NCI-H524 treated with DMSO at 0.1 percent for 48 hours (cell line): ENCODE results near the gene CSE1L.
"Not testable (repeated sequence)": the region's sequence is repeated elsewhere in the genome, so short reads cannot be mapped to it uniquely, and the experiment has no call there.

Experiments
- DNase-seq: peaks from one replicate; lab custom pipeline; 2025; lab: John Stamatoyannopoulos, UW

Gene CSE1L

DNA sequence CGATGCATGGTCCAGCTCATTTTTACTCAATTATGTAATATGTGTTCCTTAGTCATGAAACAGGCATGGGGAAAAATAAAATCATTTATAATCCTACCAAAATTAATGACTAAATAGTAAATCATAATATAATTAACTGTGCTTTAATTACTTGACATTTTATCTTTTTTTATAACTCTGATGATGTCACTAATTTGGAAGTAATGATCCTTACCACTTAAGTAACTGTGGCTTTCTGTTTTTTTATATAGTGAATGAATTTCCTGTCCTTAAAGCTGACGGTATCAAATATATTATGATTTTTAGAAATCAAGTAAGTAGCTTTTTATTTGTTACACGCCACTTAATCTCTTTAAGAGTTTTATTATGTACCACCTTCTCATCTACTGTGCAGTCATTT is 32.2 kb downstream of the CSE1L start:
- DNase-seq = no peak

DNA sequence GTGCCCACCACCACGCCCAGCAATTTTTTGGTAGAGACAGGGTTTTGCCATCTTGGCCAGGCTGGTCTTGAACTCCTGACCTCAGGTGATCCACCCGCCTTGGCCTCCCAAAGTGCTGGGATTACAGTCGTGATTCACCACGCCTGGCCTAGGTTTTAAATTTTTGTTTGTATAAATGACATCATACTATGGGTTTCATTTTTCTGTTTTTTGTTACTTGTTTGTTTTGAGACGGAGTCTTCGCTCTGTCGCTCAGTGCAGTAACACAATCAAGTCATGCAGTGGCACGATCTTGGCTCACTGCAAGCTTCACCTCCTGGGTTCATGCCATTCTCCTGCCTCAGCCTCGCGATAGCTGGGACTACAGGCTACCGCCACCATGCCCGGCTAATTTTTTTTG is 36.2 kb downstream of the CSE1L start:
- not testable (repeated sequence) for DNase-seq

DNA sequence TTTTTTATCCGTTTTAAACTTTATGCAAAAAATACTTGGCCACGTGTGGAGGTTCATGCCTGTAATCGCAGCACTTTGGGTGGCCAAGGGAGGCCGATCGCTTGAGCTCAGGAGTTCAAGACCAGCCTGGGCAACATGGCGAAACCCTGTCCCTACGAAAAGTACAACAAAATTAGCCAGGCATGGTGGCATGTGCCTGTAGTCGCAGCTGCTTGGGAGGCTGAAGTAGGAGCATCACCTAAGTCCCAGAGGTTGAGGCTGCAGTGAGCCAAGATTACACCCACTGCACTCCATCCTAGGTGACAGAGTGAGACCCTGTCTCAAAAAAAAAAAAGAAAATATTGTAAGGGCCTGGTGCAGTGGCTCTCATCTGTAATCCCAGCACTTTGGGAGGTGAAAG is 45.0 kb downstream of the CSE1L start:
- no peak for DNase-seq

DNA sequence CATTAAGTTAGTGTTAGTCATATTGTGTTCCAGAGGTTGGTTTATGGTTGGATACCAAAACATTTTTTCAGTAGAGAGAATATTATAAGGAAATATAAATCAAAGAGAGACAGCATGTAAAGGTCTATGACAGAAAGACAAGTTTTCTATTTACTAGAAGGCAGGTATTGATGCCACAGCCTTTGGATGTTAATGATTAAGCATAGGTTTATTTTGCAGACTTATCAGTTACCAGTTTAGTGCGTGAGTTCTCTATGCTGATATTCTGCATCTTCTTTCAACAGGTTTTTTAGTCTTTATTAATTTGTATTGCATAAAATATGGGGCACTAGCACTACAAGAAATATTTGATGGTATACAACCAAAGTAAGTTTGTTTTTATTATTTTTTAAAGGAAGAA is 45.6 kb downstream of the CSE1L start:
- DNase-seq = no peak

DNA sequence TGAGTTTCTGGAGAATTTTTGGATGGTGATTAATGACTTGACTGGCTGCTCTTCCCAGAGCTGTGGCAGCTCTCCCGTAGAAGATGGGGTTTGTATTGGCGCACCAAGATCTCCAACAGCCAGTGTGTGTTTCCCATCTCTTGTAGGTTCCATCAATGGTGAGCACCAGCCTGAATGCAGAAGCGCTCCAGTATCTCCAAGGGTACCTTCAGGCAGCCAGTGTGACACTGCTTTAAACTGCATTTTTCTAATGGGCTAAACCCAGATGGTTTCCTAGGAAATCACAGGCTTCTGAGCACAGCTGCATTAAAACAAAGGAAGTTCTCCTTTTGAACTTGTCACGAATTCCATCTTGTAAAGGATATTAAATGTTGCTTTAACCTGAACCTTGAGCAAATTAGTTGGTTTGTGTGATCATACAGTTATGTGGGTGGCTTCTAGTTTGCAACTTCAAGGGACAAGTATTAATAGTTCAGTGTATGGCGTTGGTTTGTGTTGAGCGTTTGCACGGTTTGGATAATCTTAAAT is 50.2 kb downstream of the CSE1L start:
- no peak for DNase-seq

DNA sequence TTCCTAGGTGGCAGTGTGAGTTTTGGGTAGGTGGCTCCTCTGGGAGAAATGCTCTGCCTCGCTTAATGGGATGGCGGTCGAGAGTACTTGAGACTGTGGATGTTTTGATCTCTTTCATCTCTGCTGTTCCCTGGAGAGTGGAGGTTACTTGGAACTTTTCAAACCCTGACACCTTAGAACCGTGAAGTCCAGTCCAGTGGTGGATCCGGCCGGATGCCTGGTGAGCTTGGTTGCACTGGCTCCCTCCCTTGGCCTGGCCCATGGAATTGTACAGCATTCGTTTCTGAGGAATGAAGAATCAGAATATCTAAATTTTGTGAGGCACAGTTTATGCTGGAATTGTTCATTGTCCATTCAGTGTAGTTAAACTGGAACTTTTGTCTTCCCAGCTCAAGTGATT is 51.0 kb downstream of the CSE1L start:
- no peak for DNase-seq

DNA sequence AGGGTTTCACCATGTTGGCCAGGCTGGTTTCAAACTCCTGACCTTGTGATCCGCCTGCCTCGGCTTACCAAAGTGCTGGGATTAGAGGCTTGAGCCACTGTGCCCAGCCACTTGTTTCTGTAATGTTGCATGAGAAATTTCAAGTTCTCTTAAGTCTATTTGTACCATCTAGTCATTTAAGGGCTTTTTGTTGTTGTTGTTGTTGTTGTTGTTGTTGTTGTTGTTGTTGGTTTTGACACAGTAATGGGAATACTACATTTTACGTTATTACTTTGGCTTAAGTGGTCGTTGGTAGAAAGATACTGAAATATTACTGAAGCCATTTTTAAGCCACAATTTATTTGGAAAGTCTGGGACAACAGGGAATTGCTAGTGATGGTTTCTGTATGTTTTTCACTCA is 52.0 kb downstream of the CSE1L start:
- DNase-seq = no peak

DNA sequence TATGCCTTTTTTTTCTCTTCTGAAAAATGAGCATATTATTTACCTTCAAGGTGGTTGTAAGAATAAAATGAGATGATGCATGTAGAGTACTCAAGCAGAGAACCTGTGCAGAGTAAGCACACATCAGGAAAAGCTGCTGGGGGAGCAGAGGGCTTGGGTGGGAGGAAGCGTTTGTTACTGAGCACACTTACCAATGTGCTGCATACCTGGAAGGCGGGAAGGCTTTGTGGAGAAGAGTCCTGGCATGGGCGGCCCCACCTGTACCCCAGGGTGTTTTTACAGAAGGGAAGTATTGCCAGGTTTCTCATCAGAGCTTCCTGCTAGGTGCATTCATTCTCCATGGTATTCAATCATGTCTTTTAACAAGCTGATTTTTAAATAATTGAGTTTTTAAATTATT is 52.9 kb downstream of the CSE1L start:
- DNase-seq = no peak

DNA sequence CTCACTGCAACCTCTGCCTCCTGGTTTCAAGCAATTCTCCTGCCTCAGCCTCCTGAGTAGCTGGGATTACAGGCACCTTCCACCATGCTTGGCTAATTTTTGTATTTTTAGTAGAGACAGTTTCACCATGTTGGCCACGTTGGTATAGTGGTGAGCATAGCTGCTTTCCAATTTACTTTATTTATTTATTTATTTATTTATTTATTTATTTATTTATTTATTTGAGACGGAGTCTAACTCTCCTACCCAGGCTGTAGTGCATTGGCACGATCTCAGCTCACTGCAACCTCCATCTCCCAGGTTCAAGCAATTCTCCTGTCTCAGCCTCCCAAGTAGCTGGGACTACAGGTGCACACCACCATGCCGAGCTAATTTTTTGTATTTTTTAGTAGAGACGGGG is 54.2 kb downstream of the CSE1L start:
- DNase-seq = not testable (repeated sequence)

DNA sequence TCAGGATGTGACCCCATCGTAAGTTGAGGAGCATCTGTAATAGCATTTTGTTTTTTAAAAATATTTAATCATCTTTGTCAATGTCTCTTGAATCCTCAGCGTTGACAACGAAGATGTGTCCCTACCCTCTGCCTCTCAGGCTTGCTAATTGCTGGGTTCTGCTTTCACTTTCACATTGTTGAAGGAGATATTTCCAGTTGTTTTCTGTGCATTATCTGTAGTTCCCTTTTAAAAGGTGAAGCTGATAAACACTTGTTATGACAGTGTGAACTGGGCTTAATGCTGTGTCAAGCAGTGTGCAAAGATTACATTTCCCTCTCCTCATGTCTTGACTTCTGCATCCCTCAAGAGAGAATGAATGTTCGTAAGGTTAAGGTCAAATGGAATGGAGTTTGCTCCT is 54.9 kb downstream of the CSE1L start:
- no peak for DNase-seq

DNA sequence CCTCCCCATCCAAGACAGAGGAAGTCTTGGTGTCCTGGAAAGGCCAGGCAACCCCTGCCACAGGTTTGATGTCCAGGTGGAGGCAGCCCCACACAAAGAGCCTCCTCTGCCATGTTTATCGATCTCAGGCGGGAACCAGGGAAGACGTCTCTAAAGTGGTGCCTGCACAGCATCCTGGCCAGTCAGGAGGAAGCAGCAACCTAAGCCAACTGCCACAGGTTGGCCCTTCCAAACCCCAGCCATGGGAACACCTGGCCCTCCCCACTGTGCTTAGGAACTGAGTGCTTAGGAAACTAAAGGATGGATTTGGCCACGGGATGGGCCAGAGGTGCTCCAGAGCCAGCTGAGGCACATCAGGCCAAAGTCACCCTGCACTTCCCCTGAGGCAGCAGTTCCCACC is 56.9 kb downstream of the CSE1L start:
- no peak for DNase-seq

DNA sequence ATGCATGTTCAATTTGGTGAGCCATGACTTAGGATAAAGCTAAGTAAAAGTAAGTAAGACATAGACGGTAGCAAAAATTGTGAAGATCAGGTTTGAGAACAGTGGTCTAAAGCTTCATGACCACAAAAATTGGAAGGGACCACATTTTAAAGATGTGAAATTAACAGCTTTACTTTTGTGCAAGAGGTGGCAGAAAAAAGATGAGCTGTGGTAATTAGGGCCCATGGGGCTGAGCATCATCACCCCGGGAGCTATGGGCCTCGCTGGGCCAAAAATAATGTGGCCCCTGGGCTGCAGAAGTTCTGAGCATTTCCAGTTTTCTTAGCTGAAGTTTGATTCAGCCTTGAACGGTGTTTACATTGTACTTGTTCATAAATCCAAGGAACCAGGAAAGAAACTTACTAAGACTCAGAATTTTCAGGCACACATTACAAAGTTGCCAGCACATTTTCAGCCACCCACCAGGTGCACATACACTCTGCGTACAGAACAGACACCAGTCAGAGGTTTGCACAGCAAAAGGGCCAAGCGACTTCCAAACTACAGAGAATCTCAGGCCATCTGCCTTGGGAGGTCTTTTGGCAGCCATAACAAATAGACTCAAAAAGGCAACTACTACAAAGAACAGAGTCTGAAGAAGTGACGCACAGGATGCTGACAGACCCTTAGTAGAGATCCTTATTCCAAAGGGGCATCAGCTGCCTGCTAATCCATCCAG is 57.7 kb downstream of the CSE1L start:
- no peak for DNase-seq

DNA sequence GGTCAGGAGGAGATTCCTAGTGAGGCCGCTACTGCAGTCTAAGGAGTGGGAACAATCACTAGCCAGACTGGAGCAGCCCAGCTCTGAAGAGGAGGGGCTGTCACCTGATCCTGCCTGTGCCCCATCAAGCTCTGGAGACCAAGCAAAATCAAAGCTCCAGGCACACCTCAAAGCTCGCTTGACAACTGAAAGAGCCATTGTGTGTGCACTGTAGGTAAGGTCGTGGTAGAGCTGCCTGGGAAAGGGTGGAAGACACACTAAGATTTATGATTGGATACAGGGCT is 58.2 kb downstream of the CSE1L start:
- DNase-seq = no peak

DNA sequence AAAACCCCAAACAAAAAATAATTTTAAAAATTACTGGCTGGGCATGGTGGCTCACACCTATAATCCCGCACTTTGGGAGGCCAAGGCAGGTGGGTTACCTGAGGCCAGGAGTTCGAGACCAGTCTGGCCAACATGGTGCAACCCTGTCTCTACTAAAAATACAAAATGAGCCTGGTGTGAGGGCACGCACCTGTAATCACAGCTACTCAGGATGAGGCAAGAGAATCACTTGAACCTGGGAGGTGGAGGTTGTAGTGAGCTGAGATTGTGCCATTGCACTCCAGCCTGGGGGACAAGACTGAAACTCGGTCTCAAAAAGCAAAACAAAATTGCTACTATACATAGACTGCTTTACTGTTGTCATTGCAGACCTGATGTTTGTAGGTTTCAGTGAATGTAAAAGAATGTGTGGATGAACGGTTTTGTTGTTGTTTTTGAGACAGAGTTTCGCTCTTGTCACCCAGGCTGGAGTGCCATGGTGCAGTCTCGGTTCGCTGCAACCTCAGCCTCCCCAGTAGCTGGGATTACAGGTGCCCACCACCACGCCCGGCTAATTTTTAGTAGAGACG is 59.0 kb downstream of the CSE1L start:
- DNase-seq = not testable (repeated sequence)

DNA sequence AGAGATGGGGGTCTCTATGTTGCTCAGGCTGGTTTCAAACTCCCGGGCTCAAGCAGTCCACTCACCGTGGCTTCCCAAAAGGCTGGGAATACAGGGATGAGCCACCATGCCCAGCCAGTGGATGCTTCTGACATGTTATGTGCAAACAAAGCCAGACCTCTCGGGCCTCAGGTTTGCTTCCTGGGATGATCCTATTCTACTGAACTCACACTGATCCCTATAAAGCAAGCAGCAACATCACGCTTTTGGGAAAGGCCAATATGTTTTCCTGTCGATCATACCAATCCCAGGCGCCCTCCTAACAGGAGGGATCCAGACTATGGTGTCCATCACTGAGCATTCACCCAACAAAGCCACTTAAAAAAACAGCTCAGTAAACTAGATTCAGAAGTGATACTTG is 60.2 kb downstream of the CSE1L start:
- DNase-seq = no peak

DNA sequence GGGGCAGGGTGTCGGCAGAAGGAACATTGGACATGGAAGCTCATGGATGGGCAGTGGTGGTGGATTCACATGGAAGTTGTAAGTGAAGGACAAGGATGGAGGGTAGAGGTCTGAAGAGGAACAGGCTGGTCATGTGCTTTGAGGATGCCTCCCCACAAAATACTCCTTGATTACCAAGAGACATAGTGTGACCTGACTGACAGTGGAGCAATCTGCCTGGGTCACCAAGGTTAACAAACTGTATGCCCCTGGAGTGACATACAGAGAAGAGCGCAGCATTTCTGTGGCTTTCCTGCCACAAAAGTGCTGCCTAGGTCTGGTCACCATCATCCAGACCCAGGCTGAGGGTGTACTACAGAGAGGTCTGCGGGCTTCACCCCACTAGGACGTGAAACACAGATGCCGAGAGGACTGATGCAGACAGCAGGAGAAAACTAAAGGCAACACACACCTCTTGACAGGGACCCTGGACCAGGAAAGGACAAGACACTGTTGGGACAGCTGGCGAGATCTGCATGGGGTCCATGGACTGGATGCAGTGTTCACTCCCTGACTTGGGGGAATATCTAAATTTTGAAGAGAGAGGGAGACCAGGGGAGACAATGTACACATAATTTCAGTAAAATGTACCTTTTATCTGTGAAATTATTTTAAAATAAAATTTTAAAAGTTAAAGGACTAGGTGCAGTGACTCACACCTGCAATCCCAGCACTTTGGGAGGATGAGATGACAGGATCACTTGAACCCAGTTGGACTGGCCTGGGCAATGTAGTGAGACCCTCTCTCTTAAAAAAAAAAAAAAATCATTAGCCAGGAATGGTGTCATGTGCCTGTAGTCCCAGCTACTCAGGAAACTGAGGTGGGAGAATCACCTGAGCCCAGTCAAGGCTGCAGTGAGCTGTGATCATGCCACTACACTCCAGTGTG is 64.9 kb downstream of the CSE1L start:
- no peak for DNase-seq

DNA sequence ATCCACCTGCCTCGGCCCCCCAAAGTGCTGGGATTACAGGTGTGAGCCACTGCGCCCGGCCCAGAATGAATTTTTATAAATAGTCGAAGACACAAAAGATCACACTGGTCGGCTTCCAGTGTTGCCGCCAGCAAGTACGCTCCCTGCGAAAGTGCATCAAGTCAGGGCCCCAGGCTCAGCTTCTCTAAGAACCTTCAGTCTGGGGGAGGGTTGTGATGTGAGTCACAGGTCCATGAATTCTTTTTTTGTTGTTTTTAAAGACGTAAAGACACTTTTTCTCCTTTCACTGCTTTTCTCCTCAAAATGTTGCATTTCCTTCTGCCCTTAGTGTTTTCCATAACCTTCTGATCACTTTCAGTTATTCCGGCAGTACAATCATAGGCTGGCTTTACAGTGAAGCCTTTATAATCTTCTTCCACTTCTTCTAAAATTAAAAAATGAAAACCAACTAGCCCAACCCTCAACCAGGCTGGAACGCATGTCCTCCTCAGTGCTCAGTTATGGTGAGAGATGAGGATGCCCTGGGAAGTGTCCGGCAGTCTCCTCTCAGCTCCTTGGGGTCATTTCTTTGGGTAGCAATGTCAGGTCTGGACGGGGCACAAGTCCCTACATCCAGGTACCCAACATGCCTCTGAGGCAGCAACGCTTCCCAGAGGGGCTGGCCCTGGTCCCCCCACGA is 66.6 kb downstream of the CSE1L start:
- DNase-seq = no peak

DNA sequence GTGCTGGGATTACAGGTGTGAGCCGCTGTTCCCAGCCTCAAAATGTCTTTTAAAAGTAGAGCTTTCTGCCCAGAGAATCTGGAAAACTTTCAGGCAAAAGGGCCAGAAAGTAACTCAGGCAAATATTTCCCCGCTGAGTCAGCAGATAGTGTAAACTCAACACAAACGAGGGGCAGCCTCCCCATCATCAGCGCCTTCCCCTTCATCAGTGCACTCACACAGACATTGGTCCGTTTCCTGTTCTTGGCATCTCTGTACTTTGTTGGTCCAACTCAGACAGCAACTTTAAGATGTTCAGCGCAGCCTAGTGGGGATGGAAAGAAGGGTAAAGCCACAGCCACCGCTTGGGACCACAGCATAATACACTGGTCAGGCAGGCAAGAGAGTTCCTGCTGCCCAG is 69.5 kb downstream of the CSE1L start:
- no peak for DNase-seq

DNA sequence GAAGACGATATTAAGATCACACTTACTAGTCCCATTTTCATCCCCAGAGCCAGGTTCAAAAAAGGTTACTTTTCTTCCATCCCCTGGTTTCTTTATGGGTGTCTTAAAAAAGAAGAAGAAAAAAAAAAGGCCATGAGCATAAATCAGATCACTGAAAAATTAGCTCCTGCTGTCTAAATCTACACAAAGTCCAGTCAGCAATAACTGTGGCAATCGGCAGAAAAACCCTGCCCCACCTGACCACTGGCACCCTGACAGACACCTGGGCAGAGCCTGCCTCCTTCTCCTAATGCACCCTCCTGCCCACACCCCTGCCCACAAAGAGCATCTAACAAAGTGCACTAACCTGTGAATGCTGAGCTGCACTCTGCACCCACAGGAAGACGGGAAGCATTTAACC is 72.2 kb downstream of the CSE1L start:
- no peak for DNase-seq

DNA sequence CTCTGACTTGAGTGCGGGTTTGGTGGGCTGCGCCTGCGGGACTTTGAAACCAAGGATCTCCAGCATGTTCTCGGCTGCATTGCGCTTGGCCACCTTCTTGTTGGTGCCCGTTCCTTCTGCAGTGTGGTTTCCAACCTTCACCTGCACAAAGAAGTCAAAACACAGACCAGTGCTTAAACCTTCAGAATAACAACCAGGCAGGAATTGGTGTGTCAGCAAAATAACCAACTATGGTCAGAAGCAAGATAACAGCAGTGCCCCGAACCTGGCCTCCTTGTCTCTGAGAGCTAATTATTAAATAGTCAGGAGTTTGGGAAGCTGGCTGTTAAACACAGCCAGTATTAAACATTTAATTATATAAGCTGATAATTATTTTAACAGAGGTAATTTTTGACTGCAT is 73.9 kb downstream of the CSE1L start:
- no peak for DNase-seq

DNA sequence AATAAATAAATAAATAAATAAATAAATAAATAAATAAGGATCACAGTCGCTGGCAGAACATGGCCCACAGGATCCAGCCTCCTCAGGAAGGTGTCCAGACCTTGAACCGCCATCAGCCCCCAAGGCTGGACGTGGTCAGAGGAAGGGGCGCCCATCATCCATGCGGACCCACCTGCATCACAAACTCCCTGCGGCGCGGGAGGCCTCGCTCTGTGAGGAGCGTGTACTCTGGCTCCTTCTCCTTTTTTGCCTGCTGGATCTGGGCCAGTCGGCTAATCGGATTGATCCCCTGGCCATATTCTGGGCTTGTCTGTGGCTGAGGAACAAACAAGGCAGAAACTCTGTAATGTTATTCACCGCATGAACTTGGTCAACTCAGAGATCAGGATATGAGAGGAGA is 76.8 kb downstream of the CSE1L start:
- DNase-seq = no peak

DNA sequence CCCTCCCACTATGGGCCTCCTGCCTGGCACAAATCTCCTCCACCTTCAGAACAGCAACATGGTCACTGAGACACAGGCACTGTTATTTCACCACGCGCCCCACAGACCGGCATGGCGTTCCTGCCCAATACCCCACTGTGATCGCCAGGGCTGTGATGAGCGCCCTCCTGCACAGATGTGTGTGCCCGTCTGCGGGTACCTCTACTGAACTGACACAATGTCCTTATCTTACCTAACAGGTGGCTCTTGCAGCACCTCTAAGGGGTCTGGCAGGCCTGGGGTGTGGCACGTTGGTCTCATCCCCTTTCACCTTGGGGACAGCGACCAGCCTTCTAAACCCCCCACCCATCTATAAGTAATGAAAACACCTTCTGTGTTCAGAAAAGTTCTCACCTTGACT is 77.9 kb downstream of the CSE1L start:
- no peak for DNase-seq
